Activated CD4-positive, alpha-beta T cell treated with anti-CD3 and anti-CD28 coated beads, Interleukin-2, amount 50 U/mL, for 1 hour (primary cell): ENCODE results near the gene RSRC1.
"Not testable (repeated sequence)": the region's sequence is repeated elsewhere in the genome, so short reads cannot be mapped to it uniquely, and the experiment has no call there.

Experiments used
- DNase-seq: peaks from one replicate; pipeline ENCODE4 v3.0.0-alpha.2; 2020

The RSRC1 gene

DNA sequence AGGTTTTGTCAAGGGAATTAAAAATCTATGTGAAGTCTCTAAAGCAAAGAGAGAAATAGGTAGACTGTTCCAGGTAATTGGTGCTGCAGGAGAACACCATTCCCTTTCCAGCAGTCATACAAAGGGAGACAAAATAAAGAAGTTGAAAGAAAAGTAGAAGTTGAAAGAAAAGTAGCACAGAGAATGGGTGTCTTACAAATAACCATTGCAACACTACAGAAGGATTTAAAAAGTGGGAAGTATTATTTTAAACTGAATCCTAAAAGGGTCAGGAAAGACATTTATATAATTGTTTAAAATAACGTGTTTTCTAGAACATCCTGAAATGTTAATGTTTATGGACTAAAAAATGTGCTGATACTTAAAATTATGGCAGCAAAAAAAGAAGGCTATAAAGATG is 223.8 kb downstream of the RSRC1 start:
- no peak for DNase-seq

DNA sequence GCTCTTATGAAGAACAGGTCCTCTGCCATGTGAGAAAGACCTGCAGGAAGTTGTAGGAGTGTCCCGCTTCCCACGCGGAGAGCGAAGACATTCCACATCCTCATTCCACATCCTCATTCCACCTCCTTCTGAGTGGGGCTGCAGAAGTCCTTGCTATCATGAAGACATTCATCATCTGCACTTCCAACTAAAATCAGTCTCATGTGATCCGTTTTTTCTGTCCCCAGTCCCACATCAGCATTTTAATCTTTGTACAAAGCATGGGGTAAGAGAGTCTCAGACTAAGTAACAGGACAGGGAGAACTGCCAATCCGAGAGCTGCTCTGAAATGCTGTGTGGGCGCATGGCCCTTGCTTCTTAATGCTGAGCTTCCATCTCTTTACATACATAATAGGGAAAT is 227.2 kb downstream of the RSRC1 start:
- DNase-seq: no peak

DNA sequence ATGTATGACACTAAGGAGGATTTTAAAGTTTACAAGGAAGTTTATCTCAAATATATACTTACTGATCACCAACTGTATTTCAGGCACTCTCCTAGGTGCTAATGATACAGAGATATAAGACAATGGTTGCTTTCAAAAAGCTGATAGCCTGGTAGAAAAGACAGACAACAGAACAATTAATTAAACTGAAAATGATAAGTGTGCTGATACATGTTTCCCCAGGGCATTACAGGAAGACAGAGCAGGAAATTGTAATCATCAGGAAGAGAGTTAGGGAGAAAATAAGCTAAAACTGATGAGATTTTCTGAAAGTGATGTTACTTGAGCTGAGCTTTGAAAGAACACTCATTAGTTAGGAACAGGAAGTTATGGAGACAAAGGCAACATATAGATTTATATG is 229.7 kb downstream of the RSRC1 start:
- no peak for DNase-seq

DNA sequence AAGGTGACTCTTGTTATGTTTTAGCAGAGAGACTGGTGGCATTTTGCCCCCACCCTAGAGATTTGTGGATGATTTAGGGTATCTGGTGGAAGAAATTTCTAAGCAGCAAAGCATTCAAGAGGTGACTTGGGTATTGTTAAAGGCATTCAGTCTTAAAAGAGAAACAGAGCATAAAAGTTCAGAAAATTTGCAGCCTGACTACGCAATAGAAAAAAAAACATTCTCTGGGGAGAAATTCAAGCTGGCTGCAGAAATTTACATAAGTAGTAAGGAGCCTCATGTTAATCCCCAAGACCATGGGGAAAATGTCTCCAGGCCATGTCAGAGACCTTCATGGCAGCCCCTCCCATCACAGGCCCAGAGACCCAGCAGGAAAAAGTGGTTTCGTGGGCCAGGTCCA is 231.1 kb downstream of the RSRC1 start:
- DNase-seq: not testable (repeated sequence)

DNA sequence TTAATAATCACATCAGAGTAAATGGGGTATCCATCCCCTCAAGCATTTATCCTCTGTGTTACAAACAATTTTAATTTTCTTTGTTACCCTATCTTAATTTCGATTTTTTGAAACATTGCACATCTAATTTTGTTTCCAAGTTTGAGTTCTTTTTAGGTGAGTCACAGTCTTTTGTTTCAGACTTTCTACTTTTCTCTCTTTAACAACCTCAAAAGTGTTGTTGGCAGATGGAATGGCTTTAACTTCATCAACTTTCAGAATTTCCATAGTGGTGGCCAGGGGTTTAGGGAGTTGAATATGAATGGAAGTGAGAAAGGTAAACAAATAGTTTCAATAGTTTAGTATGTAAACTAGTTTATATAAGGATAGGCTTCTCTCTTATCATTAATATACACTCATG is 238.1 kb downstream of the RSRC1 start:
- DNase-seq: no peak

DNA sequence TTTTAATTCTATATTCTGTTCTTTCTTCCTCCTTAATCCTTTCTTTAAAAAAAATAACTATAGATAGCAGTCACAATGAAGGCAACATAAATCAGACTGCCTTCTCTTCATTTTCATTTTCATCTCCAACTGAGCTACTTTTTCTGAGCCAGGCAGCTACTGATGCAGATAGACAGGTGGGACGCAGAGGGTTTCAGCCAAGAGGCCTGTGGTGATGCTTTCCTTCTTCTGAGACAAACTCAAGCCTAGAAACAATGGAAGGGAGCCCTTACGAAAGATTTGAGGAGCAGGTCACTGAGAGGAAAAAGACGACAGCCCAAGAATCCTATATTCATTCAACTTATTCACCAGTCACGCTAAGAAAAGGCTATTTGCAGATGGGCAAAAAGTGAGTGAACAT is 241.1 kb downstream of the RSRC1 start:
- DNase-seq: no peak

DNA sequence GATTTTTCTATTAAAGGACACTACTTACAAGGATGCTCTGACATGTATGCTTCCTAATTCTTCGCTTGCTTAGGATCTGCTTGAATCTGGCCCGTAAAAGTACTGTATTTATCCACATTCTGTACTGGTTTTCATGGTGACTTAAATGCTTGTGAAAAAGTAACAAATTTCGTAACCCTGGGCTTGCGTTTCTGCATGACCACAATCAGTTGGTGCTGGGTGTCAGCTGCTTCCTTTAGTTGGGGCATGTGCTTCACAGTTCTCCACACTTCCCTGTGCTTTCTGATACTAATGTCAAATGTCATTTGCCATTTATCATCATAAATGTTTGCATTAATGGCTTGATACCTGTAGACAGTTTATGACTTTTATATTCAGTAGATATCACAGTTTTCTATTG is 242.7 kb downstream of the RSRC1 start:
- no peak for DNase-seq

DNA sequence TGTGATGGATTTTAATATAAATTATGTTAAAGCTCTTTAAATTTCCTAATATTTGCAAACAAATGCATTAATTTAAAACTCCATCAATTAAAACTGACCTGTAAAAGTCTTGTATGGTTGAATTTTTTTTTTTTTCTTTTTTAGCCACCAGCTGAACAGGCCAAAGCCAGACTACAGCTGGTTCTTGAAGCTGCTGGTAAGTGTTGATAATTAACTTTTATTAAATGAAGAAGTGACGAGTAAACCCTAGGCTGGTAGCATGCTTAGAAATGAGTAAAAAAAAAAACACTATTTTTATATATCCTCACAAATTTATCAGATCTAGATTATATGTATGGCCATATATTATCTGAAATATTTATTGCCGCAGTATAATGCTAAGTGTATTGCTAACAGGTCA is 244.8 kb downstream of the RSRC1 start:
- no peak for DNase-seq

DNA sequence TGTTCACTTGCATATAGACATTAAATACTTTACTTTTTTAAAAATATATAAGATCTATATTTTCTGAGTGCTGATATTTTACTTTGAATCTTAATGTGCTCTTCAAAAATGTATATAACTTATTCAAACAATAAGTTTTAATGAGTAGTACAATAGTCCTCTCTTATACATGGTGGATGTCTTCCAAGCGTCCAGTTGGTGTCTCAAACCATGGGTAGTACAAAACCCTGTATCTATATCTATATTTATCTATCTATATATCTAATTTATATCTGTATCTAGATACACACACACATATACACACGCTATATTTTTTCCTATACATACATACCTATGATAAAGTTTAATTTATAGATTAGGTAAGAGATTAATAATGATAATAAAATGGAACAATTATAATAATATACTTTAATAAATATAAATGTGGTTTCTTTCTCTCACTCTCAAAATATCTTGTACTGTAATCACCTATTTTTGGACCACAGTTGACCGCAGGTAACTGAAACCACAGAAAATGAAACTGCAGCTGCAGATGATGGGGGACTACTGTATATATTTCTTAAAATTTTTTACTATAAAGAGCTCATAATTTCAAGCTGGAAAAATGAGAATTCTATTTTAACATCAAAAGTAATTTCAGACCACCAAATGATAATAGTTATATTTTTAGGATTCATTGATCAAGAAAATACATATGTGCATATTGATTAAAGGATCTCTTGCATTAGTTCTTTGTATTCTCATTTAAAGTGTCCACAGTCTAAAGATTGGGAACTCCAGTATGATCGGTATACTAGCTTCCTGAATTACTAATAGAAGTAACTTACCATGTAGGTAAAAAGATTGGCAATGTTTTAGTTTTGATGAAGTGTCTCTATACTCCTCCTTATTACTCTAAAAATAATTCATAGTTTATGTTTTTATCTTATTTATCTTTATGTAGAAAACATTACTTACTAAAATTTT is 246.0 kb downstream of the RSRC1 start:
- no peak for DNase-seq

DNA sequence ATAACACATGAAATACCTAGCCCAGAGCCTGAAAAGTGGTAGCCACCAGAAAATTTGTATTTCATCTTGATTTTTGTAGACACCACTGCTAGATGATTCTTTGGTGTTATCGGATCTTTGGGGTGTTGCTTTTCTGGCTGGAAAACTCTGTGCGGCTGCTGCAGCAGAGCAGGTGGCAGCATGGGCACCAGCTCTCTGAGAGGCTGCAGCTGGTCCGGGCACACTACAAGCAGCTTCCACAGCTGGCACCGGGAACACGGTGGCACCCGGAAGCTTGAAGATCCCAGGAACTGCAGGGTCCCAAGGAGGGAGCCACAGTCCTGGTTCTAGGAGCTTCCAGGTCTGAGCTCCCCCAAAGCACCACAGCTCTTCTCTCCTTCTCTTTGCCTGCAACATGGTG is 249.4 kb downstream of the RSRC1 start:
- DNase-seq: no peak

DNA sequence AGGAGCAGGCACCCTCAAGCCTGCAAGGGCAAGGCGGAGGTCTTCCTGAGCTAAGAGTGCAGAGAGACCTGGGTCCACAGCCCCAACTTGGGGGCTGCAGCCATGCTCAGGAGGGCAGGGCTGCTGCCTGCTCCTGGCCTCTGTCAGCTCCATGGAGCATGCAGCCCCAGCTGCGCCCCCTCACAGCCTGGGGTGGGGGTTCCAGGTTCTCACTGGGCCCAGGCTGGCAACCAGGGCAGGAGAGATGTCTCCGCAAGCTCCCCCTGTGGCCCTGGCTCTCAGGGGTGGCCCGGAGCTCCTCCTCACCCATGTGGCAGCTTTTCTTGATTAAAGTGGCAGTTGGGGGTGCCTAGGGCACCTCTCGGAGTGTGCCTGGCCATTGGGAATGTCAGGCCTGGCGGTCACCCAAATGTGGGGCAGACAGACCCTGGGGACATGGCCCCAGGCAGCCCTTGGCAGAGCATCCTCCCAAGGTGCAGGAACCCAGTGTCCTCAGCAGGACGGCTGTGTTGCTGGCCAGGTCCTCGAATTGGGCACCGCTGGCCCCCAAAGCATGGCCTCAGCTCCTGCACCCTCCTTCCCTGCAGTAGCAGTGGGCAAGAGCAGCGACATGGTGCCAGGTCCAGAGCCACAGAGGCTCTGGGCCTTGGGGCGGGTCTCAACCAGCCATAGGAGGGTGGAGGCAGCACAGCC is 251.0 kb downstream of the RSRC1 start:
- DNase-seq: no peak

DNA sequence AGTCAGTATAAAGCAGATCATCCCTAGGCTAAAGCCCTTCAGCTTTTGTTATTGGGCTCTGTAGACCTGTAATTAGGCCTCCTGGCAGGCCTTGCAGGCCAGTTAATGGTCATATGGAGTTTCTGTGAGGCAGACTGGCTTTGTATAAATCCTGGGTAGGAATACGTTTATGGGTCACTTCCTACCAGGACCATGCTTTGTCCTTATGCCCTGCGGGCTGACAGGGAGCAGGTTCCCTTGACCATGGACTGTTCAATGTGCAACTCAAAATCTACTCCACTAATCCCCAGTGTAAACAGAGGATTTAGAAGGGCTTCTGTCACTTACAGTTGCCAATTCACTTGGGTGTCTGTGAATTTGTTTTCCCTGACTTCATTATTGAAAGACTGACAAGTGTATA is 258.4 kb downstream of the RSRC1 start:
- no peak for DNase-seq

DNA sequence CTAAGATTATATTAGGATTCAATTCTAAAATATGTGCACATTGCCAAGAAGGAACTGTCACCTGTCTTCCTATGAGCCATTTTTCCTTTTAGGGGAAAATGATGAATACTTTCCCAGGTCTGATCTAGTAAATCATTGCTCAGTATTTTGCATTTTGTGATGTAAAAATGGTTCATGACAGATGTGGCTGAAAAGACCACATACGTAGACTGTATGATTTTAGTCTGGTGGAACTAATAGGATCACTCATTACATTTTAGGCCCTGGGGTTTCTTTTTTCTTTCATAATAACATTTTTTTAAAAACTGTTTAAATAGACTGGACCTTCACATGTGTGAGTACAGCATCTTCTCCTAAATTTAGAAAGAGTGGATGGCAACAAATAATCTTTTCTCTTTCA is 259.4 kb downstream of the RSRC1 start:
- no peak for DNase-seq

DNA sequence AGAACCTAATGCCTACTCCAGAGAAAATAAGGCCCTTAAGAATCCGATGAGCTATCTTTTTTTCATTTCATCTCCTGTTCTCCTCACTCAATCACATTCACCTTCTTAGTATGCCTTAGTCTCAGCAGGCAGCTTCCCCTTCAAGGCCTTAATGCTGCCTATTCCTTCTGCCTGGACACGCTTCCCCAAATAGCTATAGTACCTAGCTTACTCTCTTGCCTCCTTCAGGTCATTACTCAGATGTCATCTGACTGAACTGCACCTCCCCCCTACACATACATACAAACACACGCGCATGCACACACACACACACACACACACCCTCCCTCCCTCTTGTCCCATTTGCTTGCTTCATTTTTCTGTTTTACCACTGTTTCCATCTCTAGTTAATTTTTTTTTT is 269.6 kb downstream of the RSRC1 start:
- DNase-seq: no peak

DNA sequence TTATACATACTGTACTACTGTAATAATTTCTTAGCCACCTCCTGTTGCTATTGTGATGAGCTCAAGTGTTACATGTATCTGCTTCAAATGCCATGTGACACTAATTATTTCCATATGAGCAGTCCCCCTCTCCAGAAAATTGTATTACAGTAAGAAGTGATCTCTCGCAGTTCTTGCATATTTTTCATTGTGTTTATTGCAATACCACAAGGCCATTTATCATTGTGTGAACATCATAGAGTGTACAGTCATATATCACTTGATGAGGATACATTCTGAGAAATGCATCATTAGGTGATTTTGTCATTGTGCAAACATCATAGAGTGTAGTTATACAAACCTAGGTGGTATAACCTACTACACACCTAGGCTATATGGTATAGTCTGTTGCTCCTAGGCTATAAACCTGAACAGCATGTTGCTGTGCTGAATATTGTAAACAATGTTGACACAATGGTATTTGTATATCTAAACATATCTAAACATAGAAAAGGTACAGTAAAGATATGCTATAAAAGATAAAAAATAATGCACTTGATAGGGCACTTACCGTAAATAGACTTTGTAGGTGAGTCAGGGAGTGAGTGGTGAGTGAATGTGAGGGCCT is 271.5 kb downstream of the RSRC1 start:
- no peak for DNase-seq

DNA sequence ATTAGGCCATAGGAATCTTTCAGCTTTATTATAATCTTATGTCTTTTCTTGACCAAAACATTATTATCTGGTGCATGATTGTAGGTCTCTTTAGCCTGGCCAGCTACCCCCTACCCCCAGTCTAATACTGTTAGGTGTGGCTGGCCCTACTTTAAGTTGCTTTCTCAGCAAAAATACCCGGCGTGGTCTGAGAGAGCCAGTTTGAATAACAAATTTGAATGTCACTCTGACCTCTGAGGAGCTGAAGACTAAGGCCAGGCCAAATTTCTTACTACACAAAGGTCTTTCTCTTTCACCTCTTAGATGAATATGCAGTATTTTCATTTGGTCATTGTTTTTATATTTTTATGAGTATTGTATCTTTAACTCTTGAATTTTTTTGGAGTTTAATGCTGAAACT is 272.6 kb downstream of the RSRC1 start:
- DNase-seq: no peak

DNA sequence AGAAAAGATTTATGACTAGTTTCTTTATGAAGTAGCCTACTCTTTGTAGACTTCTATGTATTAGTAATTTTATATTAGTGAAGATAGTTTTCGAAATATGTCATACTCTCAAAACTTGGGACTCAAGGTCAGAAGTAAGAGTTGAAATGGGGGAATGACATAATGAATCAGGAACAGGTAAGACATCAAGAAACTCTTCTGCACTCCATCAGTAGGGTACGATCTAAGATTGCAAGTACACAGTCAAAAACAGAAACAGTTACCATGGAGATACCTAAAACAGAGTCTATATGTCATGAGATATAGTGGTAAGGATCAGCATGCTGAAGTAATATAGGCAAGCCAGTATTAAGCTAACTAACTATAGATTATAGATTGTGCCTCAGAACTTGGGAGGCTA is 274.1 kb downstream of the RSRC1 start:
- no peak for DNase-seq

DNA sequence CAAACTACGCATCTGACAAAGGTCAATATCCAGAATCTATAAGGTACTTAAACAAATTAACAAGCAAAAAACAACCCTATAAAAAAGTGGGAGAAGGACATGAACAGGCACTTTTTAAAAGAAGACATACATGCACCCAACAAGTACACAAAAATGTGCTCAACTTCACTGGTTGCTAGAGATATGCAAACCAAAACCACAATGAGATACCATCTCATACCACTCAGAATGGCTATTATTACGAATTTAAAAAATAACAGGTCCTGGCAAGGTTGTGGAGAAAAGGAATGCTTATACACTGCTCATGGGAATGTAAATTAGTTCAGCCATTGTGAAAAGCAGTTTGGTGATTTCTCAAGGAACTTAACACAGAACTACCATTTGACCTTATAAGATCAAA is 285.5 kb downstream of the RSRC1 start:
- DNase-seq: no peak

DNA sequence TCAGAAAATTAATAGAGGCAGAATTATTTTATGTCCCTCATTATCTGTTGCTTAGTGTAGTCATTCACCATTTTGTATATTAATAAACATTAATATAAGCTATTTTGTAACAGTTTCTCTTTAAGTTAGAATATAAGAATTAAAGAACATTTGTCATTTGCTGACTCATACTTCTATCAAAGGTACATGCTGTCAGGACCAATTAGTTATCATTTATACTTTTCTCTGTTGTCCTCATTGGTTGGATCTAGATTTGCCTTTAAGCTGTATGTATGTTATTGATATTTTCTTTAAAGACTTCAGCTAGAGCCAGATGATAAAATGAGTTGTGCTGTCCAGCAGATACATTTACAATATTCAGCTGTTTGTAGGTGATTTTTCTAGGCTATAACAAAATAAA is 292.7 kb downstream of the RSRC1 start:
- no peak for DNase-seq

DNA sequence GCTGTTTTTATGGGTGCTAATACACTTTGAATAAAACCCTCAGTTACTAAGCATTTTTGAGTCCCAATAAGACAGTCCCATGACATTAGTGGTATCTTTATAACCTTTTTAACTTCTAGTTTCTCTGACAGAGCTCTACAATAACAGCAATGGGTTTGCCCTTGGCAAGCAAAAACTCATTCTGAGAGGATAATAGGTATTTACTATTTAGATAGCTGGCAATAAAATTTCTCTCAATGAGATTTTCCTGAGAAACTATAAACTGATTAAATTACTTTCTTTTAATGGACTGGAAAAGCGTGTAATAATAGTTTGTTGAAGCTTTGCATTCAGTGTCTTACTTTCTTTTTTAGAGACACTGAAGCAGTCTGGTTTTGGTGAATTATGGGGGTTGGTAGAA is 293.1 kb downstream of the RSRC1 start:
- no peak for DNase-seq

DNA sequence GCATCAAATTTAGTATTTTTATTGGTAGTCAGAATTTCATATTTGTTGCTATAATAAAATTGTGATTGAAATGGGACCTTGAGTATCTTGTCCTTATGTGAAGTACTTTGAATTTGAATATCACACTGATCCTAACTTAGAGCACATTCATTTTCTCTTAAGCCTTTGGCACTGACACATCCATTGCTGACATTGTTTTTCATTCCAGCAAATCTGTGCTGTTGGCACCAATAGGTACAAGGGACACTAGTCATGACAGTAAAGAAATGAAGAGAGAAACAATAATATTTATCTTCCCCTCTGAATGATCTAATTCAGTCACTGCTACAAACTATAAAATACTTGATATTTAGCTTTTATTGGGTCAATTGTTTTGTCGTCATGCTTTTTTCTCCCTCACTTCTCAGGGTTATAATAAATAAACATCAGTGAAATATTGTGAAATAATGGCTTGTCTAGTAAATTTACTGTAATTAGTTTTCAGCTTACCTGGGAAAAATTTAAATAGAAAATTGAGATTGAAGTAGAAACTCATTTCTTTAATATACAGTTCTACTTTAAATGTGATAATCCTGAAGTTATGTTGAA is 294.3 kb downstream of the RSRC1 start:
- DNase-seq: no peak

DNA sequence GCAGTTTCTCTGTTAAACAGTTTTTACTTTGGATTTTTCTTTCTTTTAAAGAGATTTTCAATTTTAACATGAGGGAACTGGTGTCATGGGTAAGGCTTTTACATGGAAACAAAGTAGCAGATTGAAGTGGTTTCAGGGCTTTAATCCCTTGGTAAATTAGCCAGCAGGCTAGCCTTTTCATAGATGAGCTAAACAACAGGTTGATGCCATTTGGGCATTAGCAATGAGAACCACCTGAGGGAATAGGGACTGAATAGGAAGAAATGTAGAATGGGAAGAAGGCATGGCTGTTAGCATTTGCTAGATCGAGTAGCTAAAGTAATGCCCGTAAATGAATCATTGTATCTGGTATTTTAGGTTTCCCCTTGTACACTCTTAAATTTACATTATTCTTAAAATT is 295.6 kb downstream of the RSRC1 start:
- no peak for DNase-seq

DNA sequence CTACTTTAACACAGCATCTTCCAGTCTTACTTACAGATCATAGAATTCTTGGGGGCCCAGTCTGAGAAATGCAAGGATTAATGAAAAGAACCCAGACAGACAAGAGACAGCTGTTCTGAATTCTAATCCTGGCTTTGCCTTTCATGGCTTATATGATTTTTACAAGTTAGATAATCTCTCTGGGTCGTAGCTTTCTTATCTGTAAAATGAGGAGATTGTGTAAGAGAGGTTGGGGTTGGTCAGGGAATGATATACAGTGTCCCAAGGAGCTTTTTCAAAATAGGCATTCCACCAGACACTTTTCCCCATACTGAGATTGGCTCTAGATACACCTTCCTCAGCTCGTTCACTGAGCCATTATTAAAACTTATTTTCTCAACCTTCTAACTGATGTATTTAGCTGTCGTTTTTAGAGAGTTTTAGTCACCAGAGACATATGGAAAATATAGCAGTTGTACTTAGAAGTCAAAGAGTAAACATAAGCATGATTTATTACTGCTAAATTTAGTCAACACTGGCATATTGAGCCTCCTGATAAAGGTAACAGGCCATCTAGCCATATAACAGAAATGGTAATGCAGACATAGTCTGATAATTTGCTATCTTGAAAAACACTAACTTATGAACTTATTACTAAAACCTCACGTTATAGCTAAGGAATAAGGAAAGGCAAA is 298.1 kb downstream of the RSRC1 start:
- no peak for DNase-seq
